HFFc6 (cell line): ENCODE data around the gene STXBP6. TPM values are rescaled to one million over a fixed set of nuclear protein-coding genes. Genes with fewer than 3 reads are reported as not detected.
A peak's percentile ranks its signal among the peaks of the same experiment; 100 is the strongest.

ENCODE experiments used
- DNase-seq: peaks from one replicate; pipeline ENCODE4 v3.0.0-alpha.2; 2018
- H3K27ac Mint-ChIP-seq: 2 replicates; pipeline ENCODE4 v1.8.0; 2020; ENCODE audit warnings: mild to moderate bottlenecking, mixed read lengths
- H3K27me3 Mint-ChIP-seq: 2 replicates; pipeline ENCODE4 v1.8.0; 2021; ENCODE audit warnings: mild to moderate bottlenecking, moderate library complexity, mixed read lengths; ENCODE audit not compliant: insufficient read depth
- H3K36me3 Mint-ChIP-seq: 2 replicates; pipeline ENCODE4 v1.8.0; 2021; ENCODE audit warnings: low read depth, mixed read lengths
- H3K4me1 Mint-ChIP-seq: 2 replicates; pipeline ENCODE4 v1.8.0; 2020; ENCODE audit warnings: low read depth, mixed read lengths
- H3K4me3 Mint-ChIP-seq: 2 replicates; pipeline ENCODE4 v1.8.0; 2020; ENCODE audit warnings: mild to moderate bottlenecking, moderate library complexity, mixed read lengths
- H3K9me3 Mint-ChIP-seq: 2 replicates; pipeline ENCODE4 v1.8.0; 2020; ENCODE audit warnings: mild to moderate bottlenecking, mixed read lengths
- total RNA-seq, 6 experiments: library from RNA; stranded (reverse); fragmentation: NEBNext Ultra II Directional; extraction: Animal tissue kit (Norgen Biotek cat#: 25700); gene quantifications; 2 replicates in 1 of 6; 3 replicates in 5 of 6; pipeline ENCODE4 v1.2.3, GENCODE V29; 2021
- TF ChIP-seq, protein P1 (sequence below): fragments of 200-600 bp; sonication (generic); IDR thresholded peaks from 2 replicates; pipeline ENCODE4 v1.5.0; 2021; ENCODE audit warnings: antibody characterized with exemption, mild to moderate bottlenecking

Gene STXBP6
- total RNA-seq, 6 experiments from 2014 or later = 15.4 to 17.5 (median 17.0) TPM

DNA sequence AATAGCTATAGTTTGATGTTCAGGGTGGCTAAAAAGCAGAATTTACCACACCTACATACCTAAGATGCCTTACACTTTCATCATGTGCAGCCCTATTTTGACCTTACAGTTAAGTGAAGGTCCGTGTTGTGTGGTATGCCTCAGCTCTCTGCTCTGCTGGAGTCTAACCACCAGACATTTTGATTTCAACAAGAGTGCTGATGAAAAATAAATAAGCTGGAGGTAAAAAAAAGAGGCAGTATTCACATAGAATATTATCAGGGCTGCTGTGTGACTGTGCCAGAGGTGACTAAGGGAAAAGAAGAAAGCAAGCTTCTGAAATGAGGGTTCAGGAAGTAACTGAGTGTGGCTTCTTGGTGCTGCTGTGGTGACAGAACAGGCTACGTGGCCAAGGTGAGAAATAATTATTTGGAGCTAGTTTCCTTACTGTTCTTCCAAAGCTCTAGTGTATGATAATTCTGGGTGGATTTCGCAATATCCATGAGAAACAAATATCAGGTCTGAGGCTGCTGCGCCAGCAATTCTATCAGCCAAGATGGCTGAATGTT lies 188.8 kb downstream of the STXBP6 start:
- Mint-ChIP-seq H3K4me3 (peak overlapping the region; percentile 68), H3K36me3 (no peaks in the 10 kb centered on the region), H3K27ac (peak overlapping the region; percentile 88), H3K27me3 (no peaks in the 10 kb centered on the region; the same call in none of the 2 replicates), H3K9me3 (no peaks in the 10 kb centered on the region), H3K4me1 (peaks cover 48% of the 10 kb centered on the region)
- TF ChIP-seq, protein P1, sequence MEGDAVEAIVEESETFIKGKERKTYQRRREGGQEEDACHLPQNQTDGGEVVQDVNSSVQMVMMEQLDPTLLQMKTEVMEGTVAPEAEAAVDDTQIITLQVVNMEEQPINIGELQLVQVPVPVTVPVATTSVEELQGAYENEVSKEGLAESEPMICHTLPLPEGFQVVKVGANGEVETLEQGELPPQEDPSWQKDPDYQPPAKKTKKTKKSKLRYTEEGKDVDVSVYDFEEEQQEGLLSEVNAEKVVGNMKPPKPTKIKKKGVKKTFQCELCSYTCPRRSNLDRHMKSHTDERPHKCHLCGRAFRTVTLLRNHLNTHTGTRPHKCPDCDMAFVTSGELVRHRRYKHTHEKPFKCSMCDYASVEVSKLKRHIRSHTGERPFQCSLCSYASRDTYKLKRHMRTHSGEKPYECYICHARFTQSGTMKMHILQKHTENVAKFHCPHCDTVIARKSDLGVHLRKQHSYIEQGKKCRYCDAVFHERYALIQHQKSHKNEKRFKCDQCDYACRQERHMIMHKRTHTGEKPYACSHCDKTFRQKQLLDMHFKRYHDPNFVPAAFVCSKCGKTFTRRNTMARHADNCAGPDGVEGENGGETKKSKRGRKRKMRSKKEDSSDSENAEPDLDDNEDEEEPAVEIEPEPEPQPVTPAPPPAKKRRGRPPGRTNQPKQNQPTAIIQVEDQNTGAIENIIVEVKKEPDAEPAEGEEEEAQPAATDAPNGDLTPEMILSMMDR = no peak
- peak; percentile 45 for DNase-seq

DNA sequence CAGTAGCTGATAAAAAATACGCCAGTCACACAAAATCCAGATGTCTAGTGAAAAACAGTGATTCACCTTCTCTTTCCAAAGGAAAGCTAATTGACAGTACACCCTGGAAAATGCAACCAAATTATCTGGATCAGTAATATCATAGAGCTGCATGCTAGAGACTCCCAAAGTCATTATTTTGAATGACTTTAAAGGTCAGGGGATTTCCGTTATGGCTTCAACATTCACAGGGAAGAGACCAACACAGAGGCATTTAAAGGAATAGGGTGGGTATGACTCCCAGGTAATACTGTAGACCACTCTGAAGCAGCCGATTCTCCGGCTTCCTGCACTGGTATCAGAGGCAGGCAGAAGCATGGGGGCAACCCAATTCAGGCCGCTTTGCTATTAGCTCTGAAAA lies 190.4 kb downstream of the STXBP6 start:
- TF ChIP-seq, protein P1 = no peak
- Mint-ChIP-seq H3K36me3 (no peaks in the 10 kb centered on the region), H3K27ac (no peak overlapping the region), H3K27me3 (no peaks in the 10 kb centered on the region; the same call in none of the 2 replicates), H3K9me3 (no peaks in the 10 kb centered on the region), H3K4me3 (no peak overlapping the region), H3K4me1 (peaks cover 43% of the 10 kb centered on the region)
- no peak for DNase-seq

DNA sequence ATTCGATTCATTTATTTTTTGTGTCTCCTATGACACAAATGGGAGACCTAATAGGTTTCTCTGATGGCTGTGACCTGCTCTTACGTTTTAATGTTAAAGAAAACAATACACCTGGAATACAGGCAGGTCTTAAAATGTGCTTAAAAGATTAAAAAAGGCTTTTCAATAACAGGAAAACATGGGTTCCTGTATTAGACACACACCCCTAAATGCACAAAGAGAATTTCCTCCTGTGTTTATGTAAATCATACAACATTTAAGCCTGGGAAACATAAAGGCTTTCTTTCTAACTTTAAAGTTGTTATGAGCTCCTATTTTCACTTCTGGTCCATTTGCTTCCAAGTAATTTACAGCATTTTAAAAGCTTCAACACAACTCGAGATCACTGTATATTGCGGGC lies 191.3 kb downstream of the STXBP6 start:
- DNase-seq = no peak
- Mint-ChIP-seq H3K27me3 (no peaks in the 10 kb centered on the region; the same call in none of the 2 replicates), H3K4me3 (no peak overlapping the region), H3K9me3 (no peaks in the 10 kb centered on the region), H3K36me3 (peaks cover 5% of the 10 kb centered on the region; the same call in 1 of the 2 replicates), H3K27ac (no peak overlapping the region), H3K4me1 (peaks cover 43% of the 10 kb centered on the region)
- TF ChIP-seq, protein P1 = no peak

DNA sequence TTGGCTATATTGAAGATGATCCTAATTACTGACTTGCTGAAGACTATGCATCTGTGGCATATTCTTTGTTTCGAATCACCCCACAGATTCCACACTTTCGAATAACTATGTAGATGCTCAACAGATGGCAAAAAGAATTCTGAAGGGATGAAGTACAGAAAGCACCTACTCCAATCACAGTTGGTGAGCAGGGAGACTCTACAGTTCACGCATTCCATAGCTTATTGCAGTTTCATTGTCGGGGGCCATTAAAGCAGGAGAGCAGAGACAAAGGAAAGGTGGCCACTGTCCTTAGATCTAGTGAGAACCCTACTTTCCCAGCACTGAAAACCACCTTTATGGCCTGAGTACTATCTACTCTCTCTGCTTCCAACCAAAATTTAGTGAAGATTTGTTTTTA lies 191.9 kb downstream of the STXBP6 start:
- TF ChIP-seq, protein P1 = no peak
- H3K27ac Mint-ChIP-seq = no peak overlapping the region
- no peak overlapping the region for H3K4me3 Mint-ChIP-seq
- peaks cover 43% of the 10 kb centered on the region for H3K4me1 Mint-ChIP-seq
- peaks cover 6% of the 10 kb centered on the region; the same call in 1 of the 2 replicates for H3K36me3 Mint-ChIP-seq
- H3K27me3 Mint-ChIP-seq = no peaks in the 10 kb centered on the region; the same call in none of the 2 replicates
- no peak for DNase-seq
- H3K9me3 Mint-ChIP-seq = no peaks in the 10 kb centered on the region

DNA sequence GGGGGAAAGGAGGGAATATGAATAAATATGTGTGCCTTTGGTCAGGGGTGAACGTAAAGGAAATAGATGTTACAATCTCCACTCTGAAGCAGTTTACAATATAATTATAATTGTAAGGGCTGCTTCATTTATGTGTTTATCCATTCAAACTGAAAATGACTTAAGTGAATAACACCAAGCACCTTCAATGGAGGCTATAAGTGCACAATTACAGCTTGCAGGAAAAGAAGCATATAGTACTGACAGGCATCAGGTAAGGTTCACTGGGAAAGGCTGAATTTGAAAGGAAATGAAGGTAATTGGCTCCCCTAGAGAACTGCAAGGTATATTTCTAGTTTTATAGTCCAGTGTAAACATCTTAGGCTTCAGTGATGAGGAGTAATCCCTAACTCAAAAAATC lies 192.7 kb downstream of the STXBP6 start:
- Mint-ChIP-seq H3K9me3 (no peaks in the 10 kb centered on the region), H3K27ac (no peak overlapping the region), H3K4me1 (peaks cover 45% of the 10 kb centered on the region), H3K27me3 (no peaks in the 10 kb centered on the region; the same call in none of the 2 replicates), H3K4me3 (no peak overlapping the region), H3K36me3 (peaks cover 6% of the 10 kb centered on the region; the same call in 1 of the 2 replicates)
- no peak for DNase-seq
- TF ChIP-seq, protein P1 = no peak
